ENCODE results near the gene SLC8A1.

GRCh38 chr2:40400336-40400953, 51.4 kb downstream of the SLC8A1 start:
- TF ChIP-seq EZH2 (IDR thresholded peaks at IDR 0.05; ENCODE audit: borderline replicate concordance, low read depth, low read length, poor library complexity, severe bottlenecking) (no peak), CTCF (conservative IDR thresholded peaks at IDR 0.05; ENCODE audit: low read depth, low read length) (no peak)
